ENCODE results near the gene SIRPB1.
A peak's percentile ranks its signal among the peaks of the same experiment; 100 is the strongest.

SIRPB1 gene

GRCh38 chr20:1619861-1620444 is at the start of gene SIRPB1:
Gene SIRPB1 (minus strand): TSS chr20:1620009. CDS start chr20:1619944, 65 bp downstream.
- DNase-seq (ENCODE audit: low read depth), result no peak
- no peak within 1 kb of the TSS for H3K4me3 ChIP-seq (ENCODE audit: low read depth, low read length)
- TF ChIP-seq, protein P1, sequence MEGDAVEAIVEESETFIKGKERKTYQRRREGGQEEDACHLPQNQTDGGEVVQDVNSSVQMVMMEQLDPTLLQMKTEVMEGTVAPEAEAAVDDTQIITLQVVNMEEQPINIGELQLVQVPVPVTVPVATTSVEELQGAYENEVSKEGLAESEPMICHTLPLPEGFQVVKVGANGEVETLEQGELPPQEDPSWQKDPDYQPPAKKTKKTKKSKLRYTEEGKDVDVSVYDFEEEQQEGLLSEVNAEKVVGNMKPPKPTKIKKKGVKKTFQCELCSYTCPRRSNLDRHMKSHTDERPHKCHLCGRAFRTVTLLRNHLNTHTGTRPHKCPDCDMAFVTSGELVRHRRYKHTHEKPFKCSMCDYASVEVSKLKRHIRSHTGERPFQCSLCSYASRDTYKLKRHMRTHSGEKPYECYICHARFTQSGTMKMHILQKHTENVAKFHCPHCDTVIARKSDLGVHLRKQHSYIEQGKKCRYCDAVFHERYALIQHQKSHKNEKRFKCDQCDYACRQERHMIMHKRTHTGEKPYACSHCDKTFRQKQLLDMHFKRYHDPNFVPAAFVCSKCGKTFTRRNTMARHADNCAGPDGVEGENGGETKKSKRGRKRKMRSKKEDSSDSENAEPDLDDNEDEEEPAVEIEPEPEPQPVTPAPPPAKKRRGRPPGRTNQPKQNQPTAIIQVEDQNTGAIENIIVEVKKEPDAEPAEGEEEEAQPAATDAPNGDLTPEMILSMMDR (conservative IDR thresholded peaks at IDR 0.05; ENCODE audit: low read depth, low read length), result no peak

GRCh38 chr20:1669304-1669703 is 49.5 kb upstream of the SIRPB1 start:
- DNase-seq (ENCODE audit: low read depth), result peak; percentile 62
- no peak overlapping the region for H3K4me3 ChIP-seq (ENCODE audit: low read depth, low read length)
- TF ChIP-seq, protein P1 (conservative IDR thresholded peaks at IDR 0.05; ENCODE audit: low read depth, low read length), result peak; percentile 16

GRCh38 chr20:1667502-1668085 is 47.8 kb upstream of the SIRPB1 start:
- TF ChIP-seq, protein P1 (conservative IDR thresholded peaks at IDR 0.05; ENCODE audit: low read depth, low read length), result no peak
- no peak for DNase-seq (ENCODE audit: low read depth)
- H3K4me3 ChIP-seq (ENCODE audit: low read depth, low read length), result no peak overlapping the region

DNA sequence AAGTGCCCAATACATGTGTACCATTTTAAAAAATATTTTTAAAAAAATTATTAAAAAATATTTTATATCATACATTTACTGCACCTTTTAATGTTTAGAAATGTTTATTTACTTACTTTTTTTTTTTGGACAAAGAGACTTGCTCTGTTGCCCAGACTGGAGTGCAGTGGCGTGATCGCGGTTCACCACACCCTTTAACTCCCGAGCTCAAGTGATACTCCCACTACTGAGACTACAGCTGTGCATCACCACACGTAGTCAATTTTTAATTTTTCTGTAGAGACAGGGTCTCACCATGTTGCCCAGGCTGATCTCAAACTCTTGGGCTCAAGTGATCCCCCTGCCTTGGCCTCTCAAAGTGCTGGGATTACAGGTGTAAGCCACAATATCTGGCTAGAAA is 47.0 kb upstream of the SIRPB1 start:
- DNase-seq (ENCODE audit: low read depth), result no peak
- TF ChIP-seq, protein P1 (conservative IDR thresholded peaks at IDR 0.05; ENCODE audit: low read depth, low read length), result no peak

GRCh38 chr20:1665345-1665744 is 45.5 kb upstream of the SIRPB1 start:
- H3K4me3 ChIP-seq (ENCODE audit: low read depth, low read length), result no peak overlapping the region
- TF ChIP-seq, protein P1 (conservative IDR thresholded peaks at IDR 0.05; ENCODE audit: low read depth, low read length), result no peak
- DNase-seq (ENCODE audit: low read depth), result no peak

More for the DNA sequence above, 47.0 kb upstream of the SIRPB1 start:
- no peak overlapping the region for H3K4me3 ChIP-seq (ENCODE audit: low read depth, low read length)

DNA sequence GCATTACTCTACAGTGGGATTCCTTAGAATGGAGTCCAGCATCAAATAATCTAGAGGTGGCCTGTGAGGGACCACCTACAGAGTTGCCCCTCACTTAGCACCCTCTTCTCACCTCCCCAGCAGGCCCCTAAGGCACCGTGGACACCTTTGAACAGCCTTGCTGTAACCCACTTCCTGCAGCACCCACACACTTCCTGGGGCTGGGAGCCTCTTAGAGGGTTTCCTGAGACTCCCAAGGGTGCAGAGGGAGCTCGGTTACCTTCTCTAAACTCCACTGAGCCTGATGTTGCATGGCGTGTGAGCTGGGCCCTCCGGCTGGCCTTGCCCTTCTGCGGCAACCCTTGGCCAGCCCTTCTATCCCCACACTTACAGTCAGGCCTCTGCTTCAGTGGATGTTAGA is 45.1 kb upstream of the SIRPB1 start:
- H3K4me3 ChIP-seq (ENCODE audit: low read depth, low read length), result no peak overlapping the region
- TF ChIP-seq, protein P1 (conservative IDR thresholded peaks at IDR 0.05; ENCODE audit: low read depth, low read length), result no peak
- no peak for DNase-seq (ENCODE audit: low read depth)

DNA sequence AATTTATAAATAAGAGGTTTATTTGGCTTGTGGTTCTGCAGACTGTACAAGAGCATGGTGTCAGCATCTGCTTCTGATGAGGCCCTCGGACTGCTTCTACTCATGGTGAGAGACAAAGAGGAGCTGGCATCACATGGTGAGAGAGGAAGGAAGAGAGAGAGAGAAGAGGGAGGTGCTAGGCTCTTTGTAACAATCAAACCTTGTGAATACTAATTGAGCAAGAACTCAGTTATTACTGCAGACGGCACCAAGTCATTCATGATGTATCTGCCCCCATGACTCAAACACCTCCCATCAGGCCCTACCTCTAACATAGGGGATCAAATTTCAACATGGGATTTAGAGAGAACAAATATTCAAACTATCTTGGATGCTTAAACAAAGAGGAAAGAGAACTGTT is 44.1 kb upstream of the SIRPB1 start:
- DNase-seq (ENCODE audit: low read depth), result peak; percentile 27
- TF ChIP-seq, protein P1 (conservative IDR thresholded peaks at IDR 0.05; ENCODE audit: low read depth, low read length), result no peak
- H3K4me3 ChIP-seq (ENCODE audit: low read depth, low read length), result no peak overlapping the region
